SK-MEL-5 (cell line): ENCODE measurements around the gene FITM1. TPM values are rescaled to one million over a fixed set of nuclear protein-coding genes. Genes with fewer than 3 reads are reported as not detected.

ENCODE experiments used
- DNase-seq: peaks from one replicate; pipeline ENCODE4 v3.0.0-alpha.2; 2016; ENCODE audit warnings: low read depth, low spot score
- in situ Hi-C: cut with HindIII; loops from 2 replicates; pipeline ENCODE4 v1.10.0; 2016; ENCODE audit warnings: low sequenced_read_pairs, high pct_unique_total_duplicates, low pct_unique_long_range_greater_than_20kb
- small RNA-seq, 2 experiments: library from RNA; depleted of rRNA; stranded (forward); fragments of <200 nt; gene quantifications; one replicate each; pipeline ENCODE3, GENCODE V24; 2014
- total RNA-seq: library from RNA; depleted of rRNA; stranded (reverse); fragments of >200 nt; shearing (Covaris generic); gene quantifications from 2 replicates; pipeline ENCODE4 v1.2.3, GENCODE V29; 2014; rRNA removed

FITM1 gene
- total RNA-seq, 1 experiment from 2014 or later, result not detected

DNA sequence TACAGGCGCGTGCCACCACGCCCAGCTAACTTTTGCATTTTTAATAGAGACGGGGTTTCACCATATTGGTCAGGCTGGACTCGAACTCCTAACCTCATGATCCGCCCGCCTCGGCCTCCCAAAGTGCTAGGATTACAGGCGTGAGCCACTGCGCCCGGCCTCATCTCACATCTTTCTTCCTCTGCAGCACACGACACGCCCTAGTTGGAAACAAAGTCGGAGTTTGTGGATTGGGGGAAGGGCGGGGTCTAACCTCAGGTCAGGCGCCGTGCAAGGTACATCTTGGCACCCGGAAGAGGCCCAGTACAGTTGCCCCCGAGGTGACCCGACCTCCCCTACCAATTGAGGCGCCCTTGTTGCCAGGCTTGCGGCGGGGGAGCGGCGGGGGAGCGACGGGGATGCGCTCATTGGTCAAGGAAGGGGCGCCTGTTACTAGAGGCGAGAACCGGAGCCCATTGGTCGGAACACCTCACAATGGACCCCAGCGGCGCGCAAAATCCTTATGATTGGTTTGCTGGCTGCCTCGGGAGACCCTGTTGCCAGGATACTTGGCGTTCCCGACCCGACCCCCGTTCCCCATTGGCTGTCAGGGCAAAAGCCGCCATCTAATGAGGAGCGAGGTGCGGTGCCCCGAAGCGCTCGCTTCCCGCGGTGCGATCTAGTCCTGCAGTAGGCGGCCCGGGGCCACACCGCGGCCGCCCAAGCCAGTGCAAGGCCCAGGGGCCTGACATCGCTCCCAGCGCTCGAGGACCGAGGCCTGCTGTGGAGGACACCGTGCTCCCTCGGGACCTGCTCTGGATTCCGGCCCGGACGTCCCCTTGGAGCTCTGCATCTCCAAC, 41.2 kb downstream of the FITM1 start, which contains the start of gene REC8:
Gene REC8 (plus strand): TSS at position 659 of the 839 bp plus-strand sequence. CDS start 473 bp downstream, outside the sequence.
- in situ Hi-C loops, result no loop called here

DNA sequence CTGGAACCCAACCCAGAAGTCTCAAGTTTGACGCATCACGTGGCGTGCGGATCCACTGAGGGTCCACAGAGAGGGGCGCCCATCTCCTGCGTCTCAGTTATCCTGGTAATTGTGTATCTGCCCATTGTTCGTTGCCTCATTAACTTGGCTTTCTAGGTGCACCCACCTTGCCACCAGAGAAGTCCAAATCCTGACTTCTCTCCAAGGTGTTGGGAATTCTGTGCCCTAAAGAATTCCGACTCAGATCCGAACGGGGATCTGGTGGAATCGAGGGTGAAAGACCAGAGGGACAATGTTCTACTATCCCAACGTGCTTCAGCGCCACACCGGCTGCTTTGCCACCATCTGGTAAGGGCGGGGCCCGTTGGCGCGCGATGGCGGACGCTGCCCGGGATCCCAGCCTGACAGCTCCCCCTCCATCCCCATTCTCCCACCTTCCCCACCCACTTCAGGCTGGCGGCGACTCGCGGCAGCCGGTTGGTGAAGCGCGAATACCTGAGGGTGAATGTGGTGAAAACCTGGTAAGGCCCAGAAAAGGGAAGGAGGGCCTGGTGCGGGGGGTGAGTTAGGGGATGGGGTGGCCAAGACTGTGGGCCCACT, 41.9 kb downstream of the FITM1 start:
- in situ Hi-C loops, result no loop called here
- DNase-seq, result no peak

More for the DNA sequence above, 41.2 kb downstream of the FITM1 start, which contains the start of gene REC8:
- DNase-seq, result no peak

GRCh38 chr14:24172871-24173281, 42.4 kb downstream of the FITM1 start:
- in situ Hi-C loops, result no loop called here

GRCh38 chr14:24176599-24176998, 46.1 kb downstream of the FITM1 start:
- in situ Hi-C loops, result no loop called here
- no peak for DNase-seq

More at GRCh38 chr14:24172871-24173281, 42.4 kb downstream of the FITM1 start:
- DNase-seq, result no peak

DNA sequence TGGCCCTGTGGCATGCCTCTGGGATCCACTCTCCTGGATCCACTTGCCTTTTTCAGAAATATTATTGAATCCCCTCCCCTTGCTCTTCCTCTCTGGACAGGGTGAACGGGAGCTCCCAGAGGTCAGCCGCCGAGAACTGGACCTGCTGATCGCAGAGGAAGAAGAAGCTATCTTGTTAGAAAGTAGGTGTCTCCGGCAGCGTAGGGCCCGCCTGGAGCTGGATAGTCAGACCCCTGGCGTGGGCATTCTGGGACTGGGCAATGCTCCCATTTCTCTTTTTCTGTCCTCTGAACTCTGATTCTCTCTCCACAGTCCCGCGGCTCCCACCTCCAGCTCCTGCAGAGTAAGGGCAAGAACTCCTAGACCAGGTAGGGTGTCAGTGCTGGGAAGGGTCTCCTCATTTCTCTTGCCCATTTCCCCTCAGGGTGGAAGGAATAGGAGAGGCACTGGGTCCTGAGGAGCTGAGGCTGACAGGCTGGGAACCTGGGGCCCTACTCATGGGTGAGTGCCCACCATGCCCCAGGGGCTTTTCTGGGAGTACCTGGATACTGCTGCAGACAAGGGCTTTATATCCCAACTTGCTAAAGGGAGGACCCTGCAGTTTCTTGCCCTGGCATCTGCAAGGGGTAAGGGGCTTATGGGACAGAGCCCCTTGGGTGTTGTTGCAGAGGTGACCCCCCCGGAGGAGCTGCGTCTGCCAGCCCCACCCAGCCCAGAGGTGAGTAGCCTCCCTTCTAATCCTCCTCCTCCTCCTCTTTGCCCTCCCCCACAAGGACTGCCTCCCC, 46.8 kb downstream of the FITM1 start:
- in situ Hi-C loops, result no loop called here
- no peak for DNase-seq

- in situ Hi-C loops, result no loop called here
- no peak for DNase-seq
Measured at GRCh38 chr14:24177891-24178290, 47.4 kb downstream of the FITM1 start.

- DNase-seq, result no peak
- in situ Hi-C loops, result no loop called here
Measured at GRCh38 chr14:24178399-24179178, 48.1 kb downstream of the FITM1 start.

DNA sequence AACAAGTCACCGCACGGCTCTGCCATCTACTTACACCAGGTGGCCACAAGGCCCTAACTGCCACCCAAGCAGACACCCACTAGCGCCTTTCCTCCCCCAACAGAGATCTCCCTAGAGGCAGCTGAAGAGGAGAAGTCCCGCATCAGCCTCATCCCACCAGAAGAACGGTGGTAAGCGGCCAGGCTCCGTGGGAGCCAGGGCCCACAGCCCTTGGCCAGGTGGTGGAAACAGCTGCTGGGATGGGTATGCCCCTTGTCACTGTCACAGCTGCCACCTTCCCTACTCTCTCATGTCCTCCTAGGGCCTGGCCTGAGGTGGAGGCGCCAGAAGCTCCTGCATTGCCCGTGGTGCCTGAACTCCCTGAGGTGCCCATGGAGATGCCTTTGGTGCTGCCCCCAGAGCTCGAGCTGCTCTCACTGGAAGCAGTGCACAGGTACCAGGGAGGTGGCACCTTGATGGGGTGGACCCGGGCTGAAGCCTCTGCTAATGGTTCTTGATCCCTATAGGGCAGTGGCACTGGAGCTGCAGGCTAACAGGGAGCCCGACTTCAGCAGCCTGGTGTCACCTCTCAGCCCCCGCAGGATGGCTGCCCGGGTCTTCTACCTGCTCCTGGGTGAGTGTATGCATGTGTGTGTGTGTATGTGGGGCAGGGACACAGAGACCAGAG, 49.0 kb downstream of the FITM1 start:
- in situ Hi-C loops, result no loop called here
- no peak for DNase-seq

- in situ Hi-C loops, result no loop called here
- DNase-seq, result peak; percentile 20
Measured at GRCh38 chr14:24179961-24180796, 49.7 kb downstream of the FITM1 start.

DNA sequence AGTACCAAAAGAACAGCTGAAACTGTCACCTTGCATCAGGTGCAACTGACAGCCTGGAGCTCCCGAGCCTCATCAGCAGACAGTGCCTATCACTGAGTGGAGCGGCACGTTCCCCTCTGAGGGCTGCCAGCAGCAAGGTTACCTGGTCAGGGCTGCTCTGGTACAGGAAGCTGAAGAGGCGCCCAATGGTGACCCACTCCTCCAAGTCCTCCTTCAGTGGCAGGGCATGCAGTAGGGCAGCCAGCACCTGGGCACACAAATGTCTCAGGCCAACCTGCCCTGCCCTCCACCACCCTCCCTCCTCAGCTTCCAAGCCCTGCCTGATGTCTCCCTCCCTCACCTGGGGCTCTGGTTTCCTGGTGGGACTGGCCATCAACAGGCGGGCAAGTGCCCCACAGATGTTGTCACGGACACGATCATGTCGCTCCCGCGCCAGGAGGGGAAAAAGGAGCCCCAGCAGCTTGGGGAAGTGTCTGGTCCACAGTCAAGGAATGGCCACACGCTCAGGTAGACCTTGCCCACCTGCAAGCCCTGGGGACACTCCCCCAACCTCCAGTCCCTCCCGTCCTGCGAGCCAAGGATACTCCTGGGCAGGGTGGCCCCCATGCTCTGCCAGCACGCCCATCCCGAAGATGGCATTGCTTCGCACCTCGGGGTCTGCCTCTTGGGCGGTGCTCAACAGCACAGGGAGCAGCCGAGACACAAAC, 51.1 kb downstream of the FITM1 start:
- no peak for DNase-seq
- in situ Hi-C loops, result no loop called here

Small RNAs within 50 kb of the gene (small RNA-seq; reads per million reads assigned to genes)
- gene IPO4 (0.02 to 0.10 reads per million in 2 experiments), gene IRF9 (0 reads per million in 2 experiments), gene RNA5SP383 (0.04 to 10.4 reads per million in 2 experiments)

Other genes with a start within 250 kb of the FITM1 start
- 53.6 and 56.1 TPM in 2 replicates for gene DHRS4, start 176.9 kb upstream of the FITM1 start, total RNA-seq
- 28.9 and 30.6 TPM in 2 replicates for gene DHRS4L2, start 141.7 kb upstream of the FITM1 start, total RNA-seq
- gene CARMIL3, start 78.7 kb upstream of the FITM1 start, total RNA-seq, result 0.29 and 0.66 TPM in 2 replicates
- gene CPNE6, start 59.1 kb upstream of the FITM1 start, total RNA-seq, result not detected in 2 replicates
- 23.2 and 28.6 TPM in 2 replicates for gene PCK2, start 36.3 kb upstream of the FITM1 start, total RNA-seq
- 43.7 and 49.5 TPM in 2 replicates for gene DCAF11, start 15.9 kb upstream of the FITM1 start, total RNA-seq
- 2.5 and 2.6 TPM in 2 replicates for gene NRL, start 15.7 kb upstream of the FITM1 start, total RNA-seq
- 92.6 and 105 TPM in 2 replicates for gene PSME1, start 5.5 kb downstream of the FITM1 start, total RNA-seq
- 12.3 and 13.9 TPM in 2 replicates for gene EMC9, start 10.9 kb downstream of the FITM1 start, total RNA-seq
- gene PSME2, start 16.0 kb downstream of the FITM1 start, total RNA-seq, result 174 and 203 TPM in 2 replicates
- 36.3 and 47.2 TPM in 2 replicates for gene RNF31, start 16.8 kb downstream of the FITM1 start, total RNA-seq
- 24.2 and 34.1 TPM in 2 replicates for gene IRF9, start 30.6 kb downstream of the FITM1 start, total RNA-seq
- 0.69 and 1.1 TPM in 2 replicates for gene REC8, start 41.4 kb downstream of the FITM1 start, total RNA-seq
- 52.1 and 67.3 TPM in 2 replicates for gene IPO4, start 58.2 kb downstream of the FITM1 start, total RNA-seq
- 56.9 and 57.5 TPM in 2 replicates for gene TM9SF1, start 64.8 kb downstream of the FITM1 start, total RNA-seq
- not detected in 2 replicates for gene TSSK4, start 75.0 kb downstream of the FITM1 start, total RNA-seq
- 42.2 and 44.2 TPM in 2 replicates for gene CHMP4A, start 82.8 kb downstream of the FITM1 start, total RNA-seq
- gene MDP1, start 85.4 kb downstream of the FITM1 start, total RNA-seq, result 8.3 and 14.0 TPM in 2 replicates
- 249 and 263 TPM in 2 replicates for gene NEDD8, start 101.7 kb downstream of the FITM1 start, total RNA-seq
- 48.3 and 56.3 TPM in 2 replicates for gene GMPR2, start 102.3 kb downstream of the FITM1 start, total RNA-seq
- gene TINF2, start 112.0 kb downstream of the FITM1 start, total RNA-seq, result 37.8 and 43.1 TPM in 2 replicates
- gene TGM1, start 132.5 kb downstream of the FITM1 start, total RNA-seq, result 0.08 TPM in 1 of 2 replicates, not detected in the other
- gene RABGGTA, start 140.9 kb downstream of the FITM1 start, total RNA-seq, result 23.9 and 25.7 TPM in 2 replicates
- gene DHRS1, start 169.1 kb downstream of the FITM1 start, total RNA-seq, result 0.82 and 3.8 TPM in 2 replicates
- 22.9 and 25.1 TPM in 2 replicates for gene NOP9, start 169.2 kb downstream of the FITM1 start, total RNA-seq
- gene CIDEB, start 177.3 kb downstream of the FITM1 start, total RNA-seq, result 0.35 and 0.48 TPM in 2 replicates
- 2.3 and 3.2 TPM in 2 replicates for gene LTB4R2, start 179.5 kb downstream of the FITM1 start, total RNA-seq
- 0.98 and 1.7 TPM in 2 replicates for gene LTB4R, start 180.8 kb downstream of the FITM1 start, total RNA-seq
- not detected in 2 replicates for gene ADCY4, start 204.4 kb downstream of the FITM1 start, total RNA-seq
- gene RIPK3, start 209.3 kb downstream of the FITM1 start, total RNA-seq, result not detected in 2 replicates
- 0.05 and 0.53 TPM in 2 replicates for gene NFATC4, start 237.5 kb downstream of the FITM1 start, total RNA-seq